Germinal center (tissue), 1 donor: Measurements from ENCODE around the gene RIPPLY3.
A peak's percentile ranks its signal among the peaks of the same experiment; 100 is the strongest.
"Not testable (repeated sequence)": the region's sequence is repeated elsewhere in the genome, so short reads cannot be mapped to it uniquely, and the experiment has no call there.

Experiments used
- DNase-seq: peaks from one replicate; pipeline ENCODE4 v3.0.0; 2012; ENCODE audit warnings: mixed read lengths, low spot score

The RIPPLY3 gene

DNA sequence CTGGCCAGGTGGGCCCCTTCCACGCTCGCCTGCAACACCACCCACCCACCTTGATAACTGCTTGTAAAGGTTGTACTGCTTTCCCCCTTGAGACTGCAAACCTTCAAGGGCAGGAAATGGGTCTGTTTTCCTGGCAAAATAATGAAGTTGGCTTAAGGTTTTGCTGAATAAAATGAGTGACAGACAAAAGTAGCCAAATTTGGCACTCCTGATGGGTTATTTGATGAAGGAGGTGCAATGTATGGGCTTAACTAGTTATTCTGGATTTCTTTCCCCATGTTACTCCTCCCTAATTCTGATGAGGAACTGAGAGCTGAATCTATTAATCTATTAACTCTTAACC lies 25.5 kb upstream of the RIPPLY3 start:
- no peak for DNase-seq

DNA sequence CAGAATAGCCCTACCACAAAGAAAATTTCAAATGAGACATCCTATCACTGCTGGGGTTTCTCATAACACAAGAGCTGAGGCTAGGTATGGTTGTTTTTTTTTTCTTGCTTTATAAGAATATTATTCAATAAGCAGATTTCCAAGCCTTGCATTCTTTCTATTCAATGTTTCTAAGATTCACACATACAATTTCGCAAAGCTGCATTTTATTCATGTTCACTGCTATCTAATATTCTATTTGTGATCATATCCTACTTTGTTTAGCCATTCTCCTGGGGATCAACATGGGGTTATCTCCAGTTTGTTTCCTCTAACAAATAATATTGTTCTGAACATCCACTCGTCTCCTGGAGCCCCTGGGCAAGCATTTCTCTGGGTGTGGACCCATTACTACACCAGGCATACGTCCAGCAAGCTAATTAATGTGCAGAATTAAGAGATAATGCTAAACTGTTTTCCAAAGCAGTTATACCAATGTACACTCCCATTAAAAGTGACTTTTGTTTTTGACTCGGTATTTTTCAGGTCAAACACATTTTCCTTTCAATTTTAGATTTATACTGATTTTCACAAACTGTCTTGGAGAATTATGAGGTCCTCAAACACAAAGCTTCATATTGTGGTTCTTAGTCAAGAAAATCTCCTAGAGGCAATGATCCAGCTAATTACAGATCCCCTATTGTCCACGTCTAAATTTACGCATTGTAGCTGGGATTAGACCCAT lies 24.4 kb upstream of the RIPPLY3 start:
- DNase-seq = no peak

DNA sequence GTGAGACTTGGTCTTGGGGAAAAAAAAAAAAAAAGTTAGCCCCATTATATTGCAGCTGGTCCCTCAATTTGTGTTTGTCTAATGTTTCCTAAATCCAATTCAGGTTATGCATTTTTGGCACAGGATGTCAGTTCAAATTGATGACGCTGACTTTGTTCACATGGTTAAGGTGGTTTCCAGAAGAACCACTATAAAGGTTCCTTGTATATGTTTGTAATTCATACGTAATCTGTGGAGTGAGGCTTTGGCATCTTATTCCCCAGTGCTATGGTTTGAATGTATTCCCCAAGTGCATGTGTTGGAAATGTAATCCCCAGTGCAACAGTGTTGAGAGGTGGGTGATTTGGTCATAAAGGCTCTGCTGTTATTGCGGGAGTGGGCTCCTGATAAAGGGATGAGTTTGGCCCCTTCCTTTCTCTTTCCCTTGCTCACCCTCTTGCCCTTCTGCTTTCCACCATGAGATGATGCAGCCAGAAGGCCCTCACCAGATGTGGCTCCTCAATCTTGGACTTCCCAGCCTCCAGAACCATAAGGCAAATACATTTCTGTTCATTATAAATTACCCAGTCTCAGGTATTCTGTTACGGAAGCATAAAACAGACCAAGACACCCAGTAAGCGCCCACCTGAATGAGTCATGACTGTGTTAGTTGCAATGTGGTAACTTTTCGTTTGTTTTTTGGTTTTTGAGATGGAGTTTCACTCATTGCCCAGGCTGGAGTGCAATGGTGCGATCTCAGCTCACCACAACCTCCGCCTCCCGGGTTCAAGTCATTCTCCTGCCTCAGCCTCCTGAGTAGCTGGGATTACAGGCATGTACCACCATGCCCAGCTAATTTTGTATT lies 20.5 kb upstream of the RIPPLY3 start:
- DNase-seq = no peak

DNA sequence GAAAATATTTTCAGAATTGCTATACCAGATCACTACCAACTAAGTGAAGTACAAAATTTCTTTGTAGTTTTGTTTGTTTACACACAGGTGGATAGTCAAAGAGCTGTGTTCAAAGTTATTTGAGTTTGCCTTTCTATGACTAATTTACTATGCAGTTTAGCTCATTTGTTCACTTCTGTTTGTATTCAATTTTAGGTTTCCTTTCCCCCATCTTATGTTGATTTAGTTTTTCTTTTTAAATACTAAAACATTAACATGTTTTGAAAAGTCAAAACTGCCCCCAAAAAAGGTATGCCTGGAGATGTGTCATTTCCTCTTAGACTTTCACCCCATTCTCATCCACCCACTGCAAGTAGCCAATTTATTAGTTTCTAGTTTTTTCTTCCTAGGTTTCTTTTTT lies 18.7 kb upstream of the RIPPLY3 start:
- DNase-seq = no peak

DNA sequence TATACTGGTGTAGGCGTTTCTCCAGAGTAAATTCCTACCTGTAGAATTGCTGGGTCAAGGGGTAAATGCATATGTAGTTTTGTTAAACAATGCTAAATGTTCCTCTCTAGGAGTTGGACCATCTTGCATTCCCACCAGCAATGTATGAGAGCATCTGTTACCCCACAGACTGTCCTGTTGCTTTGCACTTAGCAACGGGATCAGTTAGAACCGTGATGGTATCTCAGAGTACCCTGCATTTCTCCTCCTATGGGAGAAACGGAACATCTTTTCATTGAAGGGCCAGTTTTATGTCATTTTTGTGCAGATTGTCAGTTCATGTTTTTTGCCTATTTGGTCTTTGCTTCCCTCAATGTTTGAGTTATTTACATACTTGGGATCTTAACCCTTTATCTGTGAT lies 18.0 kb upstream of the RIPPLY3 start:
- DNase-seq = no peak

DNA sequence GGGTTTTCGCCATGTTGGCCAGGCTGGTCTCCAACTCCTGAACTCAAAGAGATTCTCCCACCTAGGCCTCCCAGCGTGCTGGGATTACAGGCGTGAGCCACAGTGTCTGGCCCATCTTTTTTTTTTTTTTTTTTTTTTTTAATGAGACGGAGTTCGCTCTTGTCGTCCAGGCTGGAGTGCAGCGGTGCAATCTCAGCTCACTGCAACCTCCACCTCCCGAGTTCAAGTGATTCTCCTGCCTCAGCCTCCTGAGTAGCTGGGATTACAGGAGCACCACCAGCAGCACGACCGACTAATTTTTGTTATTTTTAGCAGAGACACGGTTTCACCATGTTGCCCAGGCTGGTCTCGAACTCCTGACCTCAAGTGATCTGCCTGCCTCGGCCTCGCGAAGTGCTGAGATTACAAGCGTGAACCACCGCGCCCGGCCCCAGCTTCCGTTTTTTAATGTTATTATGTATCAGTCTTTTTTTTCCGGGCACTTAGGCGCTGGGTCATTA lies 17.3 kb upstream of the RIPPLY3 start:
- DNase-seq = not testable (repeated sequence)

DNA sequence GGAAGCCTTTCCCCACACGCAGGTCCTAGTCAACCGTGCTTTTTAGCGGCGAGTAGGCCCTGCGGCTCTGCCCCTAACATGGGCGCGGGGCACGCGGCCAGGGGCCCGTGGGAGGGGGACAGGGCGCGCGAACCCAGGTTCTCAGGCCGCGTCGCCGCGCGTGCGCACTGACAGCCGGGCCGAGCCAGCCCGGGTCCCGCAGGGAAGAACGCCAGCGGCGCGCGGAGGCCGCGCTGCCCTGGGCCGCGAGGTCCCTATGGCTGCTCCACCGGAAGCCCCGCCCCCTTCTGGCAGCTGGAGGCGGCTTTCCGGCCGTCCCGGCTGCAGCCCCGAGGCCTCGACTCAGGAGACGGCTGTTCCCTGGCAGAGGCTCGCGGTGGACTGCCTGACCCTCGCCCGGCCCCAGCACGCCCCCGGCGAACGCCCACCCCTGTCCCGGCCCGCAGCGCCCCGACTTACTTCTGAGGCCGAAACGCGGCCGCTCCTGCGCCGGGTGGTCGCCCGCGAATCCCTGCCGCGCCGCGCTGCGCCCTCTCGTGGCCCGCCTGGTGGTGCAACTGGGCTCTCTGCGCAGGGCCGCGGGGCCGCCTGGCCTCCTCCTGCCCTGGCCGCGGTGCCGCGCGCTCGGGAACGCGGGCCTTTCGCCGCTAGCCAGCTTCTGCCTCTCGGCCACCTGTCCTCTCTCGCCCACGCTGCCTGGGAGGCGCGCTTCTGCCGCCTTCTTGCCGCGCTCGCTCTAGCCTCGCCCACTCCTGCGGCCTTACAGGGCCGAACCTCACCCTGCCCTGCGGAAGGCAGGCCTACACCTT lies 16.6 kb upstream of the RIPPLY3 start:
- DNase-seq = peak; percentile 95

DNA sequence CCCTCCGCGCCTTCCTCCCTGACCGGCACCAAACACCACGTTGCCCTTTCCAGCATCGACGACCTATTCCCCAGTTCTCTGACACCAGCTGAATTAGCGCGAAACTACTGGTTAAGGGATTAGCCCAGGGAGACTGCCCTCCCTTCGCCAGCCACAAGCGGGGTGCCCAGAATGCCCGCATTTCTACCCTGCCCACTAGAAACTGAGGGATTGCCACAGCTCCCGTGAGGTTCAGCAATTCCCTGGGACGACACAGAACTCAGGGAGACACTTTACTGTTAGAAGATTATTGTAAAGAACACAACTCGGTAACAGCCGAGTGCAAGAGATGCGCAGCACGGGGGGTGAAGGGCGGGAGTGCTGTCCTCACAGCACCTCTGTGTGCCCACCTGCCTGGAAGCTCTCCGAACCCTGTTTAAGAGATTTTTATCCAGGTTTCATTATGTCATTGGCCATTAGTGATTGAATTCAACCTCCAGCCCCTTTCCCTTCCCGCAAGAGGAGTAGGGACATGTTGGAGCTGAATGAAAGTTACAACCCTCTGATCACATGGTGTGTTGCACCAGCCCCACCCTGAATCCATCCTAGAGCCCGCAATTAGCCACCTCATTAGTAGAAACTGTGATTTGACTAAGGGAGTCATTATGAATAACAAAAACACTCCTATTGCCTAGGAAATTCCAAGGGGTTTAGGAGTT lies 15.8 kb upstream of the RIPPLY3 start:
- DNase-seq = no peak

DNA sequence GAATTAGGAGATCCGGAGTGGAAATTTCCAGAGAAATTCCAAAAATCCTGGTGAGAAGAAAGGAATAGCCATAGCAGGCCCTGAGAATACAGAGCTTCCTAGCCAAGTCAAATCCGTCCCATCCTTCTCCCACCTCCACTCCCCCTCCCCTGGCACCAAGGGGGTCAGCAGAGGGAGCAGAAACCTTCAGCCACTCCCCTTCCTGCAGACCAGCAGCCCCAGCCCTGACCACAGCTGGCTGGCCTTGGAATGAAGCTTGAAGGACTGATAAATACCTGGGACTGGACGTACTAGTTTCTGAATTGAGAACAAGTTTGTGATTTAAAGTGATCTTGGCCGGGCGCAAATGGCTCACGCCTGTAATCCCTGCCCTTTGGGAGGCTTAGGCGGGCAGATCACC lies 13.8 kb upstream of the RIPPLY3 start:
- no peak for DNase-seq

DNA sequence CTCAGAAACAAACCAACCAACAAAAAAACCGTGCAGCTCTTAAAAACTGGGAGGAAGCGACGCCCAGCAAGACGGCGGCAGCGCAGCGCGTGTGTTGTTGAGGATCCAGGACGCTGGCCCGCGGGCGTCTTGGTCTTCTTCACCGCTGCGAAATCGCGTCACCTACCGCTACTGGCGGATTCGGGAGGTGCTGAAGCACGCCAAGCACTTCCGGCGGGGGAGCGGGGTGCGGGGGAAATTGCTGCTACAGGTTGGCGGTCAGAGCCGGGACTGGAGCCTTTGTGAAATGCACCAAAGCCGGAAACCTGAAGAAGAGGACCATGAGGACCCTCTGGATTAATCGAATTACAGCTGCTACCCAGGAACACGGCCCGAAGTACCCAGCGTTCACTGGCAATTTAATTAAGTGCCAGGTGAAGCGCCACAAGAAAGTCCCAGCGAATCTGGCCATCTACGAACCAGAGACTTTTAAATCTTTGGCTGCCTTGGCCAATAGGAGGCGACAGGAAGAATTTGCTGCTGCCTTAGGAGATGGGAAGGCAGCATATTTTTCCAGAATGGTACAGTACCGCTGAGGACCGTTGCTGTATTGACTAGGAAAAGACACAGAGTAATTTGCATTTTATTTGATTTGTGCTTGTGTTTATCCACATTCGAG lies 11.9 kb upstream of the RIPPLY3 start:
- DNase-seq = peak; percentile 35

DNA sequence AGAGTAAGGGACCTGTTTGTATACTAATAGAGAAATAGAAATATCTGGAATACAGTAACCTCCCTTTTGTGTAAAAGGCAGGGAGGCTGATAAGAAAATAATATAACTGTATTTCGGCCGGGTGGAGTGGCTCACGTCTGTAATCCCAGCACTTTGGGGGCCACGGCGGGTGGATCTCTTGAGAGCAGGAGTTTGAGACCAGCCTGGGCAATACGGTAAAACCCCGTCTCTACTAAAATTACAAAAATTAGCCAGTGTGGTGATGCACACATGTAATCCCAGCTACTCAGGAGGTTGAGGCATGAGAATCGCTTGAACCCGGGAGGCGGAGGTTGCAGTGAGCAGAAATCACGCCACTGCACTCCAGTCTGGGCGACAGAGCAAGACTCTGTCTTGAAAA lies 11.2 kb upstream of the RIPPLY3 start:
- not testable (repeated sequence) for DNase-seq

DNA sequence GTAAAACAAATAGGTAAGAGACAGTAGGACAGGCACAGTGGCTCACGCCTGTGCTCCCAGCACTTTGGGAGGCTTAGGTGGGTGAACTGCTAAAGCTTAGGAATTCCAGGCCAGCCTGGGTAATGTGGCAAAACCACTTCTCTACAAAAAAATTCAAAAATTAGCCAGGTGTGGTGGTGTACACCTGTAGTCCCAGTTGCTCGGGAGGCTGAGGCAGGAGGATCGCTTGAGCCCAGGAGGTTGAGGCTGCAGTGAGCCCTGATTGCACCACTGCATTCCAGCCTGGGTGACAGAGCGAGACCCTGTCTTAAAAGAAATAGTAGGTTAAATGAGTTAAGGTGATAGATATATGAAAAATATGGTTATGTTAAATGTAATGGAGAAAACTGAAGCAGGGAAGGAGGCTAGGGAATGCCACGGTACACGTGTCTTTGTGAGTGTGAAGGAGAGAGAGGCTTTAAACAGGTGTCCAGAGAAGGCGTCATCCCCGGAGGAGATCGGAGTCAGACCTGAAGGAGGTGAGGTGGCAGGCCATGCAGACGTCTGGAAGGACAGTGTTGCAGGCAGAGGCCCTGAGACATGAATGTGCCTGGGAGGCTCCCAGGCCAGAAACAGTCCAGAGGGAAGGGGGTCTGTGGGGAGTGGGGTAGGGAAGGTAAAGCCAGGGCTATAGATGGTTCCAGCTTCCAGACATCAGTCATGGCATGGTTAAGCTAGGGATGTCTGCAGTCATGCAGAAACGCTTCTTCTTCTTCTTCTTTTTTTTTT lies 7.2 kb upstream of the RIPPLY3 start:
- no peak for DNase-seq

DNA sequence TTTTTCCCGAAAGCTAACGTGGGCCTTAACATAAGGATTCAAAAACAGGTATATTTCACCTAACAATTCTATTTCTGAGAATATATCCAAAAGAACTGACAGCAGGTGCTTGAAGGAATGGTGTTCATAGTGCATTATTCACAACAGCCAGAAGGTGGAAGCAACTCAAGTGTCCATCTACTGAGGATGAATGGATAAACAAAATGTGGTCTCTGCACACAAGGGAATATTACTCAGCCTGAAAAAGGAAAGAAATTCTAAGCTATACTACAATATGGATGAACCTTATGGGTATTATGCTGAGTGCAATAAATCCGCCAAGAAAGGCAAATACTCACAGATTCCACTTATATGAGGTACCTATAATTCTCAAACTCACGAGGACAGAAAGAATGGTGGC lies 6.1 kb upstream of the RIPPLY3 start:
- DNase-seq = no peak

DNA sequence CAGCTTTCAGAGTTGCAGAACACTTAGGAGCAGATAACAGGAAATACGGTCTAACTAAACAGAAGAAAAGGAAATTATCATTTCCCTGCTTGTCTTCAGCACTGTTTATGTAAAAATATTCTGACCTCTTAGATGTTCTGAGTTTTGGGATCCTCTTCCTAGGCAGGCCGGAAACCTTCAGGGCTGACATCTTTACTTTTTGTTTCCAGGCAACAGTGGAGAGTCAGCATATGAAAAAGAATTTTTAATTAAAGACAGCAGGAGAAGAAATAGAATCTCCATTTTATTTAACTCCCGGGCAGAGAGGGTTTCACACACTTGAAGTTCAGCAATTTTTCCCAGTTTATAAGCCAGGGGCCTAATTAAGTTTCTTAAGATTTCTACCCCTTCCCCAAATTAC lies 5.1 kb upstream of the RIPPLY3 start:
- no peak for DNase-seq

DNA sequence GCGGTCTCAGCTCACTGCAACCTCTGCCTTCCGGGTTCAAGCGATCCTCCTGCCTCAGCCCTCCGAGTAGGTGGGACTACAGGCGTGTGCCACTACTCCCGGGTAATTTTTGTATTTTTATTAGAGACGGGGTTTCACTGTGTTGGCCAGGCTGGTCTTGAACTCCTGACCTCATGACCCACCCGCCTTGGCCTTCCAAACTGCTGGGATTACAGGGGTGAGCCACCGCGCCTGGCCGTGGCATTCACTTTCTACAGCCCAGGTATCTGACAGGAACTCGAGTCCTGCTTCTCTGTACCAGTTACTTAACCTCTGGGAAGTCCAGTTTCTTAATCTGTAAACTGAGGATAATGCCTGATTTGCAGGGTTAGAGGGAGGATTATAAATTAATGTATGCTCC lies 3.7 kb upstream of the RIPPLY3 start:
- DNase-seq = not testable (repeated sequence)

DNA sequence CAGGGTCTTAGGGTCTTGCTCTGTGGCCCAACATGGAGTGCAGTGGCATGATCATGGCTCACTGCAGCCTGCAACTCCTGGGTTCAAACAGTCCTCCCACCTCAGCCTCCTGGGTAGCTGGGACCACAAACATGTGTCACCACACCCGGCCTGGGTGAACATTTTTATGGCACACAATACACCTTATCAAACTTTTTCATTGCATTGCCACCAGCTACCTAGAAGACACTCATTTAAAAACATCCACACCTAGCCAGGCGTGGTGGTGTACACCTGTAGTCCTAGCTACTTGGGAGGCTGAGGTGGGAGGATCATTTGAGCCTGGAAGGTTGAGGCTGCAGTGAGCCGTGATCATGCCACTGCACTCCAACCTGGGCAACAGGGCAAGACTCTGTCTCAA lies 2.6 kb upstream of the RIPPLY3 start:
- not testable (repeated sequence) for DNase-seq

DNA sequence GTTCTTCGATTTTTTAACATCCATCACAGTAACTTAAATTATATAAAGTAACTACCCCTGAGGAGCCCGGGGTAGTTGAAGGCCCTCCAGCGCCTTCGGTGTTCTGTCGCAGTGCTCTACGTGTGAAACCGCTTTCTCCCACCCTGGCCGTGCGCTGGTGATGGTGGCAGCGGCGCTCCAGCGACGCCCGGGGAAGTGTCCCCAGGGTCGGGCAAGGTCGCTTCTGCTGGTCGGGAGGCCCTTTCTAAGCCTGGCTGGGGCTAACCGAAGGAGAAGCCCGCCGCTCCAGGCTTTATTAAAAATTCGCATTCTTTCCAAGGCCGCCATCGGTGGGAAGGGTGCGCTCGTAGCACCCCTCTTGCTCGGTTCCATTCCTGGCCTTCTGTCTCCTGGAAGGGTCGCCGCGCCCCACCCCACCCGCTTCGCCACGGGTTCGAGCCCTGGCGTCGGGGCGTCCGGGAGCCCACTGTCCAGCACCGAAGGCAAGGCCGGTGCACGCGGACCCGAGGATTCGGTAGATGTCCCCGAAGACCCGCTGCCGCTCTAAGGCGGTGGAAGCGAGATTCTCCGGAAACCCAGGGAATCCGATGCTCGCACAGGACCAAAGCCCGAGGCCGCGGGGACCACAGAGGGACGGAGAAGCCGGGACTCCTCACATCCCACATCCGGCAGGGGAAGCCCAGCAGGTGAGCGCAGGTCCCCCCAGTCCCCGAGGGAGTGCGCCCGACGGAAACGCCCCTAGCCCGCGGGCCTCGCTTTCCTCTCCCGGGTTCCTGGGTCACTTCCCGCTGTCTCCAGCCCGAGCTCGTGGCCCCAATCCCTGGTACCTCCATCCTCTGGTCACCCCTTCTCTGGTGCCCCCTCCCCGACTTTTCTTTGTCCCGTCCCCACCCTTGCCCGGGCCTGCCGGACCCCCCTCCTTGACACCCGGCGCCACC lies 685 bp upstream of the RIPPLY3 start:
- no peak for DNase-seq

DNA sequence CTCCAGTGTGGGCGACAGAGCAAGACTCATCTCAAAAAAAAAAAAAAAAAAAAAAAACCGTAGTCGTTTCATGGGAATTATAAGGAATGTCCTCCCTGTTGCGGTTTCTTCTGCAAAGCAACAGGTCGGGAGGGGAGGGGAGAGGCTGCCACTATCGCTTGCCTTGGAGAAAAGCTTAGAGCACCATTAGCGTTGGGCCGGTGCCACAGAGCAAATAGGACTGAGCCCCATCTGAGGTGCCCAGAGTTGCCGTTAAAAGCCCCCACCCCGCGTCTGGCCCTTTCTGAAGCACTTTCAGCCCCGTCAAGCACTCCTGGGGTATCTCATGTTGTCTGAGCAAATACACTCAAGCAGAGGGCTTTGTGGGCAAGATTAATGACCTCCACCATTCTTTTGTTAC lies 2.2 kb downstream of the RIPPLY3 start:
- DNase-seq = no peak

DNA sequence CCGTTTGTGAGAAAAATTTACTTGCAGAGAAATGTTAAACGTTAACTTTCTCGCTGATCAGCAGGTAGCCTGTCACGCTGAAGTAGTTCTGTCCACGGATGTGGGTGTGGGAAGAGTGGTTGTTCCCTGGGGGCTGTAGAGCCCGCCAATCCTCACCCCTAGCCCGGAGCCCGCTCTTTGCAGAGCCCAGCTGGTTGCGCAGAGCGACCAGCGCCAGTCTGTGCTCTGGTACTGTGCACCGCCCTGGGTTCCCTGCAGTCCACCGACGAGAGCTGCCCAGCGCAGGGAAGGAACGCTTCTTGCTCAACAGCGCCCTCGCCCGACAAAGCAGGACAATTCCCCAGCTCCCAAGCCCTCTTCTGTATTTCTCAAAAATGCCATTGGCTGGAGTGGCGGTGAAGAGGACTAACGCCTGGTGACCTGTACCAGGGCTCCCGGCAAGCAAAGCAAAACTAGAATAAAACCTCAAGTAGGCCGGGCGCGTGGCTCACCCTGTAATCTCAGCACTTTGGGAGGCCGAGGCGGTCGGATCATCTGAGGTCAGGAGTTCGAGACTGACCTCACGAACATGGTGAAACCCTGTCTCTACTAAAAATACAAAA lies 3.3 kb downstream of the RIPPLY3 start:
- peak; percentile 73 for DNase-seq
